ENCODE data around the gene PCDHA10.

PCDHA10 gene

GRCh38 chr5:140883927-140884697 is 28.4 kb downstream of the PCDHA10 start:
- no peak for DNase-seq (ENCODE audit: low spot score)

- no peak for DNase-seq (ENCODE audit: low spot score)
Measured at GRCh38 chr5:140916325-140916724, 60.6 kb downstream of the PCDHA10 start.

Measured in globus pallidus (tissue), 1 donor.